Cardiac fibroblast (primary cell): ENCODE results near the gene ZDHHC23.

Experiments used
- DNase-seq, 2 donors: peaks; one replicate each; pipeline versions ENCODE4 v3.0.0 to v3.0.0-alpha.2; 2010; ENCODE audit warnings: low read depth in 2 of 2
- H3K4me3 ChIP-seq, 2 donors: replicated peaks in 1 of 2; 1 replicate in 1 of 2; 2 replicates in 1 of 2; pipeline ENCODE4 v1.5.1; 2011; ENCODE audit warnings: low read depth in 2 of 2, low read length in 2 of 2, mild to moderate bottlenecking in 2 of 2, moderate library complexity in 1 of 2
- CTCF ChIP-seq: IDR thresholded peaks from one replicate; pipeline ENCODE4 v1.5.1; 2011; ENCODE audit warnings: low read depth, mild to moderate bottlenecking, low read length, inconsistent platforms

ZDHHC23 gene, protein sequence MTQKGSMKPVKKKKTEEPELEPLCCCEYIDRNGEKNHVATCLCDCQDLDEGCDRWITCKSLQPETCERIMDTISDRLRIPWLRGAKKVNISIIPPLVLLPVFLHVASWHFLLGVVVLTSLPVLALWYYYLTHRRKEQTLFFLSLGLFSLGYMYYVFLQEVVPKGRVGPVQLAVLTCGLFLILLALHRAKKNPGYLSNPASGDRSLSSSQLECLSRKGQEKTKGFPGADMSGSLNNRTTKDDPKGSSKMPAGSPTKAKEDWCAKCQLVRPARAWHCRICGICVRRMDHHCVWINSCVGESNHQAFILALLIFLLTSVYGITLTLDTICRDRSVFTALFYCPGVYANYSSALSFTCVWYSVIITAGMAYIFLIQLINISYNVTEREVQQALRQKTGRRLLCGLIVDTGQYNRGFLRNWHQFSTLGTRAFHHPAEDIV

DNA sequence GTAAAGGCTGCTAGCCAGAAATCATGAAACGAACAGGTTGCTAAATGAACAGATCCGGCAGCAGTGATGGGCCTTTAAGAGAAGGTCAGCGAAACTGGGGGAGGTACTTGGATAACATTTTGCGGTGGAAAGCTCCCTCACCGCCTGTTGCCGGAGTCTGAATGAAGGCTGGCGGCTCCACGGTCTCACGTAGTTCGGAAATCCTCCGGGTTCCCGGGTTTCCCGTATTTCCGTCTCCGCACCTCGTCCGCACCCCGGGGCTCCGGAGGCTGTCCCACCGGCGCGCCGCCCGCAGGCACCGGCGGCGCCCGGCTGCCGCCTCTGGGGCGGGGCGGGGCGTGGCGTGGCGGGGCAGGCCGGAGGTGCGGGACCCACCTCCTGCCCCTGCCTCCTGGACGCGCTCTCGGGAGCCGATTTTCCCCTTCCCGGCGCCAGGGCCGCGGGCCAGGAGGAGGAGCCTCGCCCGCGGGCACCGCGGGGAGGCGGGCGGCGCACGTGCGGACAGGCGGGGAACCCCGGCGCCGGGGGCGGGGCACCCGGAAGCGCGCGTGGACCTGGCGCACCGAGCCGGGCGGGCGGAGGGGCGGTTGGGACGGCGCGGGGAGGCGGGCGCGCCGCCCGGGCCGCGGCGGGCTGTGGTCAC lies at the start of gene ZDHHC23:
Gene ZDHHC23 (plus strand): TSS at position 642 of the 643 bp plus-strand sequence. CDS start 790 bp downstream, outside the sequence.
- no peak for TF ChIP-seq CTCF
- DNase-seq = peak; percentile 46 to 48
- H3K4me3 ChIP-seq = peak within 1 kb of the TSS; percentile 62 to 68

GRCh38 chr3:113898892-113899291 lies 48.9 kb upstream of the ZDHHC23 start:
- peak; percentile 46 to 73 for DNase-seq
- TF ChIP-seq CTCF = no peak
- no peak overlapping the region for H3K4me3 ChIP-seq

GRCh38 chr3:113906568-113907140 lies 41.2 kb upstream of the ZDHHC23 start:
- no peak for DNase-seq

GRCh38 chr3:113908133-113908532 lies 39.7 kb upstream of the ZDHHC23 start:
- no peak for DNase-seq
- TF ChIP-seq CTCF = no peak
- no peak overlapping the region for H3K4me3 ChIP-seq

More at GRCh38 chr3:113906568-113907140, 41.2 kb upstream of the ZDHHC23 start:
- no peak for TF ChIP-seq CTCF
- H3K4me3 ChIP-seq = no peak overlapping the region

- TF ChIP-seq CTCF = no peak
- no peak overlapping the region for H3K4me3 ChIP-seq
- DNase-seq = peak in 1 of 2 donors; percentile 24
Observed at GRCh38 chr3:113910966-113911365, 36.8 kb upstream of the ZDHHC23 start.

GRCh38 chr3:113912552-113913236 lies 35.1 kb upstream of the ZDHHC23 start:
- peak; percentile 65 for TF ChIP-seq CTCF
- H3K4me3 ChIP-seq = no peak overlapping the region
- DNase-seq = peak; percentile 76 to 83
